ENCODE results near the gene CTNNB1.

The CTNNB1 gene

GRCh38 chr3:41188306-41188705, 11.0 kb upstream of the CTNNB1 start:
- peaks cover 10% of the 10 kb centered on the region; the same call in 1 of the 2 replicates for H3K27me3 ChIP-seq (ENCODE audit: control insufficient read depth, low read length)
- no peaks in the 10 kb centered on the region for H3K79me2 ChIP-seq (ENCODE audit: control insufficient read depth, low read length)
- no peak overlapping the region for H3K4me3 ChIP-seq (ENCODE audit: low read length)
- no peak overlapping the region for H3K4me2 ChIP-seq (ENCODE audit: low read length)
- H3K9me3 ChIP-seq (ENCODE audit: control insufficient read depth, insufficient read depth, low read length): no peaks in the 10 kb centered on the region
- no peaks in the 10 kb centered on the region for H3K36me3 ChIP-seq (ENCODE audit: control insufficient read depth, low read length)
- TF ChIP-seq CTCF (IDR thresholded peaks at IDR 0.05; ENCODE audit: low read depth, low read length, poor library complexity, severe bottlenecking): no peak
- TF ChIP-seq EZH2phosphoT487 (IDR thresholded peaks at IDR 0.05; ENCODE audit: borderline replicate concordance, low read length): no peak
- 0 out of 2 replicates have a peak, but pooled peaks cover 3% of the 10 kb centered on the region for H3K4me1 ChIP-seq (ENCODE audit: control insufficient read depth, low read length)
- no peaks in the 10 kb centered on the region for H4K20me1 ChIP-seq (ENCODE audit: control insufficient read depth, insufficient read depth, low read depth, low read length)
- no peaks in the 10 kb centered on the region for H3K9me2 ChIP-seq (replicated peaks; ENCODE audit: control insufficient read depth, low read length)
- no peaks in the 10 kb centered on the region for H3F3A ChIP-seq (ENCODE audit: control insufficient read depth, insufficient read depth)
- no peak overlapping the region for H3K27ac ChIP-seq (ENCODE audit: low read depth, low read length)

GRCh38 chr3:41190509-41191284, 8.6 kb upstream of the CTNNB1 start:
- no peak overlapping the region for H3K27ac ChIP-seq (ENCODE audit: low read depth, low read length)
- H3K27me3 ChIP-seq (ENCODE audit: control insufficient read depth, low read length): peaks cover 10% of the 10 kb centered on the region
- H3K9me2 ChIP-seq (replicated peaks; ENCODE audit: control insufficient read depth, low read length): no peaks in the 10 kb centered on the region
- H3K9me3 ChIP-seq (ENCODE audit: control insufficient read depth, insufficient read depth, low read length): no peaks in the 10 kb centered on the region
- TF ChIP-seq EZH2phosphoT487 (IDR thresholded peaks at IDR 0.05; ENCODE audit: borderline replicate concordance, low read length) (no peak), CTCF (IDR thresholded peaks at IDR 0.05; ENCODE audit: low read depth, low read length, poor library complexity, severe bottlenecking) (no peak)
- H3K4me3 ChIP-seq (ENCODE audit: low read length): no peak overlapping the region
- no peak overlapping the region for H3K4me2 ChIP-seq (ENCODE audit: low read length)
- H3K4me1 ChIP-seq (ENCODE audit: control insufficient read depth, low read length): 0 out of 2 replicates have a peak, but pooled peaks cover 3% of the 10 kb centered on the region
- no peaks in the 10 kb centered on the region for H3F3A ChIP-seq (ENCODE audit: control insufficient read depth, insufficient read depth)
- H3K36me3 ChIP-seq (ENCODE audit: control insufficient read depth, low read length): no peaks in the 10 kb centered on the region
- H4K20me1 ChIP-seq (ENCODE audit: control insufficient read depth, insufficient read depth, low read depth, low read length): no peaks in the 10 kb centered on the region
- no peaks in the 10 kb centered on the region for H3K79me2 ChIP-seq (ENCODE audit: control insufficient read depth, low read length)

- H3K4me2 ChIP-seq (ENCODE audit: low read length): no peak overlapping the region
- TF ChIP-seq CTCF (IDR thresholded peaks at IDR 0.05; ENCODE audit: low read depth, low read length, poor library complexity, severe bottlenecking) (no peak), EZH2phosphoT487 (IDR thresholded peaks at IDR 0.05; ENCODE audit: borderline replicate concordance, low read length) (no peak)
Observed at GRCh38 chr3:41192885-41193284, 6.4 kb upstream of the CTNNB1 start.

More at GRCh38 chr3:41192885-41193284, 6.4 kb upstream of the CTNNB1 start:
- Histone ChIP-seq H3K9me2 (replicated peaks; ENCODE audit: control insufficient read depth, low read length) (no peaks in the 10 kb centered on the region), H3K79me2 (ENCODE audit: control insufficient read depth, low read length) (no peaks in the 10 kb centered on the region), H3K27me3 (ENCODE audit: control insufficient read depth, low read length) (peaks cover 13% of the 10 kb centered on the region), H3K4me1 (ENCODE audit: control insufficient read depth, low read length) (0 out of 2 replicates have a peak, but pooled peaks cover 3% of the 10 kb centered on the region), H3K36me3 (ENCODE audit: control insufficient read depth, low read length) (no peaks in the 10 kb centered on the region), H3K9me3 (ENCODE audit: control insufficient read depth, insufficient read depth, low read length) (no peaks in the 10 kb centered on the region), H4K20me1 (ENCODE audit: control insufficient read depth, insufficient read depth, low read depth, low read length) (no peaks in the 10 kb centered on the region), H3K4me3 (ENCODE audit: low read length) (no peak overlapping the region), H3F3A (ENCODE audit: control insufficient read depth, insufficient read depth) (peaks cover 2% of the 10 kb centered on the region; the same call in 1 of the 2 replicates), H3K27ac (ENCODE audit: low read depth, low read length) (no peak overlapping the region)
